Trophoblast cell (in vitro differentiated cells and primary cell): ENCODE data around the gene PPID.
"Not testable (repeated sequence)": the region's sequence is repeated elsewhere in the genome, so short reads cannot be mapped to it uniquely, and the experiment has no call there.

ENCODE experiments used
- DNase-seq, 2 donors: peaks; one replicate each; pipeline ENCODE4 v3.0.0-alpha.2; 2016
- H2AFZ ChIP-seq: 2 replicates; pipeline ENCODE4 v1.6.1; 2013; ENCODE audit warnings: low read length, moderate library complexity, mild to moderate bottlenecking; ENCODE audit not compliant: insufficient read depth, poor library complexity
- H2AK5ac ChIP-seq: 2 replicates; pipeline ENCODE4 v1.6.1; 2013; ENCODE audit warnings: mild to moderate bottlenecking, low read length
- H2BK120ac ChIP-seq: 2 replicates; pipeline ENCODE4 v1.6.1; 2013; ENCODE audit warnings: low read length, mild to moderate bottlenecking, moderate library complexity; ENCODE audit not compliant: insufficient read depth, poor library complexity
- H2BK12ac ChIP-seq: 2 replicates; pipeline ENCODE4 v1.6.1; 2013; ENCODE audit warnings: mild to moderate bottlenecking, low read length, moderate library complexity
- H2BK5ac ChIP-seq: 2 replicates; pipeline ENCODE4 v1.6.1; 2013; ENCODE audit warnings: low read length, low read depth, moderate library complexity, mild to moderate bottlenecking; ENCODE audit not compliant: poor library complexity
- H3K14ac ChIP-seq: 2 replicates; pipeline ENCODE4 v1.6.1; 2013; ENCODE audit warnings: mild to moderate bottlenecking, low read length
- H3K18ac ChIP-seq: 2 replicates; pipeline ENCODE4 v1.6.1; 2013; ENCODE audit warnings: mild to moderate bottlenecking, low read length
- H3K23ac ChIP-seq: 2 replicates; pipeline ENCODE4 v1.6.1; 2013; ENCODE audit warnings: low read length
- H3K27ac ChIP-seq: 2 replicates; pipeline ENCODE4 v1.5.1; 2013; ENCODE audit warnings: low read depth, mild to moderate bottlenecking, inconsistent platforms, low read length, moderate library complexity
- H3K27me3 ChIP-seq: 2 replicates; pipeline ENCODE4 v1.6.1; 2013; ENCODE audit warnings: inconsistent platforms, mild to moderate bottlenecking, low read length, moderate library complexity; ENCODE audit not compliant: insufficient read depth
- H3K36me3 ChIP-seq, 2 experiments: 1 replicate in 1 of 2; 2 replicates in 1 of 2; pipeline ENCODE4 v1.6.1; 2013; ENCODE audit warnings: low read length in 2 of 2, mild to moderate bottlenecking in 2 of 2, moderate library complexity in 1 of 2; ENCODE audit not compliant: insufficient read depth in 2 of 2, control insufficient read depth in 1 of 2
- H3K4ac ChIP-seq: 2 replicates; pipeline ENCODE4 v1.6.1; 2013; ENCODE audit warnings: low read depth, mild to moderate bottlenecking, low read length, moderate library complexity
- H3K4me1 ChIP-seq, 2 experiments: 1 replicate in 1 of 2; 2 replicates in 1 of 2; pipeline ENCODE4 v1.6.1; 2013; ENCODE audit warnings: low read length in 2 of 2, mild to moderate bottlenecking in 2 of 2, moderate library complexity in 1 of 2; ENCODE audit not compliant: insufficient read depth in 2 of 2, control insufficient read depth in 1 of 2
- H3K4me2 ChIP-seq: 2 replicates; pipeline ENCODE4 v1.6.1; 2013; ENCODE audit warnings: inconsistent platforms, mild to moderate bottlenecking, low read length, moderate library complexity
- H3K4me3 ChIP-seq: 2 replicates; pipeline ENCODE4 v1.5.1; 2013; ENCODE audit warnings: mild to moderate bottlenecking, low read depth, low read length, inconsistent platforms
- H3K79me1 ChIP-seq: one replicate; pipeline ENCODE4 v1.6.1; 2013; ENCODE audit warnings: low read length
- H3K79me2 ChIP-seq: 2 replicates; pipeline ENCODE4 v1.6.1; 2013; ENCODE audit warnings: low read length, mild to moderate bottlenecking; ENCODE audit not compliant: control insufficient read depth, insufficient read depth, poor library complexity
- H3K9ac ChIP-seq: 2 replicates; pipeline ENCODE4 v1.6.1; 2013; ENCODE audit warnings: mild to moderate bottlenecking, low read length
- H3K9me3 ChIP-seq: 2 replicates; pipeline ENCODE4 v1.6.1; 2013; ENCODE audit warnings: low read depth, mild to moderate bottlenecking, control low read depth, inconsistent platforms, low read length; ENCODE audit not compliant: insufficient read depth
- H4K12ac ChIP-seq: 2 replicates; pipeline ENCODE4 v1.6.1; 2013; ENCODE audit warnings: low read depth, mild to moderate bottlenecking, low read length, moderate library complexity
- H4K8ac ChIP-seq: 2 replicates; pipeline ENCODE4 v1.6.1; 2013; ENCODE audit warnings: low read depth, mild to moderate bottlenecking, low read length, moderate library complexity
- H4K91ac ChIP-seq: one replicate; pipeline ENCODE4 v1.6.1; 2013; ENCODE audit warnings: low read depth, mild to moderate bottlenecking, low read length, moderate library complexity
- WGBS: extraction: QIAGEN DNeasy Blood & Tissue Kit; methylation state at CpG from one replicate; pipeline ENCODE4 v1.1.7; 2013; ENCODE audit warnings: missing lambda C conversion rate; ENCODE audit not compliant: insufficient read length, insufficient coverage; ENCODE audit errors: extremely low coverage; 5-methylcytosine and 5-hydroxymethylcytosine counted together

The PPID gene

DNA sequence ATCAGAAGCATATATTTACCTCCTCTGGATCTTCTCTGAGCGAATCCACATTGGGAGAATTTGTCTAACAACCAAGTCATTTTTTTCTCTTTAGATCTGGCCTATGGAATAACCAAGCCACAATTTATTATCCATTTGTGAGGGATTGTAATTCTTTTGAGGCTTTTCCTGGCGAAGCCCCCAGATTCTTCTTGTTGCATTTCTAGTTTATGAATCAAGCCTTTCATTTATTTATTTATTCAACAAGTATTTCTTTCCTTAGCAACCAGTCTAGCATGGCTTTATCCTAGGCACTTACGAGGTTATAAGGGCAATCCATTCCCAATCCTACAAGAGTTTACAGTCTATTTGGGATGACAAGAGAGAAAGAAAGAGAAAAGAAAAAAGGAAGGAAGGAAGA lies 27.2 kb upstream of the PPID start:
- H3K14ac ChIP-seq: no peak overlapping the region
- no peak overlapping the region for H2BK120ac ChIP-seq
- no peak overlapping the region for H3K23ac ChIP-seq
- no peaks in the 10 kb centered on the region for H3K27me3 ChIP-seq
- H2BK5ac ChIP-seq: no peak overlapping the region
- no peak overlapping the region for H3K18ac ChIP-seq
- no peak overlapping the region for H3K9ac ChIP-seq
- no peak overlapping the region for H2BK12ac ChIP-seq
- no peak overlapping the region for H4K91ac ChIP-seq
- H3K79me2 ChIP-seq: no peaks in the 10 kb centered on the region
- no peaks in the 10 kb centered on the region for H3K4me1 ChIP-seq
- H4K8ac ChIP-seq: no peak overlapping the region
- no peaks in the 10 kb centered on the region for H3K36me3 ChIP-seq
- no peak overlapping the region for H3K27ac ChIP-seq
- H3K79me1 ChIP-seq: no peaks in the 10 kb centered on the region
- H2AK5ac ChIP-seq: no peak overlapping the region
- no peak overlapping the region for H2AFZ ChIP-seq
- H3K4me3 ChIP-seq: no peak overlapping the region
- WGBS: no CpG with 5 or more reads among the region's 3 CpGs
- no peak overlapping the region for H3K4me2 ChIP-seq
- no peaks in the 10 kb centered on the region for H3K9me3 ChIP-seq
- no peak overlapping the region for H3K4ac ChIP-seq
- no peak for DNase-seq
- no peak overlapping the region for H4K12ac ChIP-seq

GRCh38 chr4:158746537-158746936 lies 23.3 kb upstream of the PPID start:
- H2AFZ ChIP-seq, H3K4me2 ChIP-seq, H3K4me1 ChIP-seq, H2AK5ac ChIP-seq, H3K23ac ChIP-seq, H3K14ac ChIP-seq, H3K79me1 ChIP-seq, H3K9ac ChIP-seq, H2BK5ac ChIP-seq, H4K8ac ChIP-seq, H4K91ac ChIP-seq, H3K4ac ChIP-seq, H2BK120ac ChIP-seq, H3K27ac ChIP-seq, H3K9me3 ChIP-seq, H3K4me3 ChIP-seq, DNase-seq, H3K18ac ChIP-seq, H2BK12ac ChIP-seq, H3K36me3 ChIP-seq, H3K27me3 ChIP-seq, H4K12ac ChIP-seq, H3K79me2 ChIP-seq: not testable (repeated sequence)
- no CpG with 5 or more reads among the region's 31 CpGs for WGBS

GRCh38 chr4:158741326-158742021 lies 18.3 kb upstream of the PPID start:
- no peaks in the 10 kb centered on the region for H3K79me2 ChIP-seq
- no peak overlapping the region for H4K8ac ChIP-seq
- no peak overlapping the region for H3K4ac ChIP-seq
- no peak overlapping the region for H3K27ac ChIP-seq
- H3K27me3 ChIP-seq: no peaks in the 10 kb centered on the region
- no peak overlapping the region for H2AFZ ChIP-seq
- no peak overlapping the region for H2BK5ac ChIP-seq
- WGBS: no CpG with 5 or more reads among the region's 3 CpGs
- no peak overlapping the region for H3K18ac ChIP-seq
- no peak overlapping the region for H2BK120ac ChIP-seq
- H3K14ac ChIP-seq: no peak overlapping the region
- H3K4me2 ChIP-seq: peak overlapping the region; percentile 34
- no peaks in the 10 kb centered on the region for H3K36me3 ChIP-seq
- H2AK5ac ChIP-seq: no peak overlapping the region
- H4K12ac ChIP-seq: no peak overlapping the region
- no peak overlapping the region for H4K91ac ChIP-seq
- peak; percentile 75 to 92 for DNase-seq
- H3K9ac ChIP-seq: no peak overlapping the region
- no peaks in the 10 kb centered on the region for H3K9me3 ChIP-seq
- H3K23ac ChIP-seq: no peak overlapping the region
- H3K4me3 ChIP-seq: no peak overlapping the region
- H3K4me1 ChIP-seq: peaks cover 0 to 3% of the 10 kb centered on the region in 2 experiments
- H3K79me1 ChIP-seq: no peaks in the 10 kb centered on the region
- no peak overlapping the region for H2BK12ac ChIP-seq

- Histone ChIP-seq H3K4me1 (peaks cover 0 to 3% of the 10 kb centered on the region in 2 experiments), H2AK5ac (no peak overlapping the region), H4K12ac (no peak overlapping the region), H3K79me1 (no peaks in the 10 kb centered on the region), H2BK120ac (no peak overlapping the region), H3K79me2 (no peaks in the 10 kb centered on the region), H3K23ac (no peak overlapping the region), H2AFZ (no peak overlapping the region), H3K9ac (no peak overlapping the region), H3K14ac (no peak overlapping the region), H4K8ac (no peak overlapping the region), H3K9me3 (no peaks in the 10 kb centered on the region), H3K36me3 (no peaks in the 10 kb centered on the region), H3K27ac (no peak overlapping the region), H2BK12ac (no peak overlapping the region), H3K18ac (no peak overlapping the region), H3K4me2 (no peak overlapping the region), H3K27me3 (no peaks in the 10 kb centered on the region), H3K4me3 (no peak overlapping the region), H3K4ac (no peak overlapping the region), H2BK5ac (no peak overlapping the region), H4K91ac (no peak overlapping the region)
- DNase-seq: no peak
- WGBS: no CpG with 5 or more reads among the region's 2 CpGs
Observed at GRCh38 chr4:158739600-158739999, 16.4 kb upstream of the PPID start.
